Panc1 (cell line): Measurements from ENCODE around the gene CALHM1. TPM values are rescaled to one million over a fixed set of nuclear protein-coding genes. Genes with fewer than 3 reads are reported as not detected.

Experiments used
- ATAC-seq: fragments of 200-7000 bp; cut with Tn5 transposase; 2 replicates; pipeline ENCODE4 v1.9.1; 2020; ENCODE audit warnings: mild to moderate bottlenecking, moderate library complexity
- BruUV-seq: library from RNA; stranded (reverse); fragments of 400-500 nt; replicated peaks from 2 replicates; lab custom pipeline; 2021; lab: Mats Ljungman, UMichigan
- CTCF ChIA-PET: fragments of 300-600 bp; sonication (Branson Sonifier 250); formaldehyde crosslinking; loops from one replicate; lab custom pipeline; 2022; ENCODE audit warnings: antibody characterized with exemption; lab: Charles Lee
- POLR2A ChIA-PET: fragments of 300-600 bp; sonication (Branson Sonifier 250); formaldehyde crosslinking; loops from one replicate; lab custom pipeline; 2022; ENCODE audit warnings: antibody characterized with exemption; lab: Charles Lee
- DNase-seq: peaks from one replicate; pipeline ENCODE4 v3.0.0-alpha.2; 2010; ENCODE audit warnings: low read depth, low spot score
- H3K27ac ChIP-seq: 2 replicates; pipeline ENCODE4 v1.5.1; 2011; ENCODE audit warnings: mild to moderate bottlenecking, low read length, inconsistent platforms
- H3K27me3 ChIP-seq: fragments of 200-500 bp; sonication (Bioruptor generic); 2 replicates; pipeline ENCODE4 v1.6.0; 2014; ENCODE audit warnings: low read length, inconsistent platforms; ENCODE audit not compliant: control insufficient read depth, insufficient read depth
- H3K36me3 ChIP-seq: fragments of 200-500 bp; sonication (Bioruptor generic); 2 replicates; pipeline ENCODE4 v1.5.1; 2014; ENCODE audit warnings: inconsistent platforms, mild to moderate bottlenecking, low read length, moderate library complexity; ENCODE audit not compliant: control insufficient read depth, insufficient read depth
- H3K4me1 ChIP-seq: 2 replicates; pipeline ENCODE4 v1.5.1; 2011; ENCODE audit warnings: inconsistent platforms, mild to moderate bottlenecking, low read length, moderate library complexity; ENCODE audit not compliant: control insufficient read depth, insufficient read depth
- H3K4me3 ChIP-seq, 2 experiments: 2 replicates each; pipeline ENCODE4 v1.5.1; 2011 to 2012; ENCODE audit warnings: low read depth in 2 of 2, low read length in 2 of 2, mild to moderate bottlenecking in 2 of 2, inconsistent platforms in 1 of 2, moderate library complexity in 1 of 2
- H3K9me3 ChIP-seq: fragments of 200-500 bp; sonication (Bioruptor generic); 2 replicates; pipeline ENCODE4 v1.5.1; 2014; ENCODE audit warnings: low read depth, mild to moderate bottlenecking, inconsistent platforms, low read length, moderate library complexity; ENCODE audit not compliant: control insufficient read depth, insufficient read depth
- POLR2AphosphoS5 ChIP-seq: IDR thresholded peaks from 2 replicates; pipeline ENCODE4 v1.6.1; 2012; ENCODE audit warnings: mild to moderate bottlenecking, low read depth, low read length, moderate library complexity
- SIN3A ChIP-seq: IDR thresholded peaks from 2 replicates; pipeline ENCODE4 v1.6.1; 2012; ENCODE audit warnings: low read depth, mild to moderate bottlenecking, low read length, moderate library complexity, borderline replicate concordance; ENCODE audit not compliant: insufficient read depth
- TCF7L2 ChIP-seq: IDR thresholded peaks from 2 replicates; pipeline ENCODE4 v1.6.1; 2011; ENCODE audit warnings: mild to moderate bottlenecking, low read depth, low read length, inconsistent platforms
- in situ Hi-C: cut with HindIII; loops from 2 replicates; pipeline ENCODE4 v1.10.0; 2016; ENCODE audit warnings: low sequenced_read_pairs, low pct_unique_long_range_greater_than_20kb
- intact Hi-C: fragments of 100-400 bp; cut with micrococcal nuclease; formaldehyde crosslinking; loops from one replicate; pipeline ENCODE4 v1.10.0; 2022; ENCODE audit not compliant: unreplicated experiment
- total RNA-seq: library from RNA; stranded (reverse); gene quantifications from one replicate; pipeline ENCODE4 v1.2.1, GENCODE V29; 2021; ENCODE audit not compliant: unreplicated experiment
- TF ChIP-seq, protein P1 (sequence below): fragments of 450-650 bp; IDR thresholded peaks from 2 replicates; pipeline ENCODE4 v1.5.1; 2017; ENCODE audit warnings: mild to moderate bottlenecking
- TF ChIP-seq, protein P2 (sequence below), 2 experiments: IDR thresholded peaks; 2 replicates each; pipeline ENCODE4 v1.6.1; 2011 to 2012; ENCODE audit warnings: low read depth in 2 of 2, control low read depth in 1 of 2, low read length in 1 of 2, mild to moderate bottlenecking in 1 of 2, moderate library complexity in 1 of 2; ENCODE audit not compliant: insufficient read depth in 1 of 2

CALHM1 gene
- total RNA-seq, 1 experiment from 2014 or later = not detected

DNA sequence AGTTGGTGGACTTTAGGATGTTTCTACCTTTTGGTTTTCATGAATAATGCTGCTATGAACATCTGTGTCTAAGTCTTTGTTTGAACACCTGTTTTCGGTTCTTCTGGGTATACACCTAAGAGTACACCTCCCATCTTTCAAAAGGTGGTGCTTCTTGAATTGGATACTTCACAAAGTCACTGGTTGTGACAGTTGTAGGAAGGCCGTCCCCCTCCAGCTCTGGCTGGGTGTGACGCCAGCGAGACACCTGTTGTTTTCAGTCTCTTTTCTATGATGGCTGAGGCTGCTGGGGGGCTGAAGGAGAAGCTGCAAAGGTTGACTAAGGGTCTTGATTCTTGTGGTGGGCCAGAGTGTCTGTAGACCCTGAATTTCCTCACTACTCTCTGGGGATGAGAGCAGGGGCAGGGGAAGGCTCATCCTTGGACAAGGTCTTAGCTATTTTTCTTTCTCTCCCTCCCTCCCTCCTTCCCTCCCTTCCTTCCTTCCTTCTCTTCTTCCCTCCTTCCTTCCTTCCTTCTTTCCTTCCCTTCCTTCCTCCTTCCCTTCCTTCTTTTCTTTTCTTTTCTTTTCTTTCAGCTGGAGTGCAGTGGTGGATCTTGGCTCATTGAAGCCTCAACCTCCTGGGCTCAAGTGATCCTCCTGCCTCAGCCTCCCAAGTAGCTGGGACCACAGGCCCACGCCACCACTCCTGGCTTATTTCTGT lies 40.4 kb upstream of the CALHM1 start:
- Histone ChIP-seq H3K27me3 (peaks cover 32% of the 10 kb centered on the region), H3K4me3 (no peak overlapping the region), H3K27ac (no peak overlapping the region), H3K4me1 (no peaks in the 10 kb centered on the region), H3K9me3 (no peaks in the 10 kb centered on the region), H3K36me3 (no peaks in the 10 kb centered on the region)
- DNase-seq (no peak), ATAC-seq (no peak)
- BruUV-seq = no TSS peak
- in situ Hi-C loops (no loop called here), intact Hi-C loops (no loop called here)
- ChIA-PET CTCF (interaction anchor here (0.6 kb wide), 1 partner anchor 43 kb away, joined by 16 read pairs; no protein-coding TSS in a partner anchor), POLR2A (interaction anchor here (0.5 kb wide), 1 partner anchor 115 kb away, joined by 4 read pairs; no protein-coding TSS in a partner anchor)
- TF ChIP-seq TCF7L2 = no peak
- no peak for TF ChIP-seq SIN3A
- no peak for TF ChIP-seq POLR2AphosphoS5
- TF ChIP-seq, protein P1, sequence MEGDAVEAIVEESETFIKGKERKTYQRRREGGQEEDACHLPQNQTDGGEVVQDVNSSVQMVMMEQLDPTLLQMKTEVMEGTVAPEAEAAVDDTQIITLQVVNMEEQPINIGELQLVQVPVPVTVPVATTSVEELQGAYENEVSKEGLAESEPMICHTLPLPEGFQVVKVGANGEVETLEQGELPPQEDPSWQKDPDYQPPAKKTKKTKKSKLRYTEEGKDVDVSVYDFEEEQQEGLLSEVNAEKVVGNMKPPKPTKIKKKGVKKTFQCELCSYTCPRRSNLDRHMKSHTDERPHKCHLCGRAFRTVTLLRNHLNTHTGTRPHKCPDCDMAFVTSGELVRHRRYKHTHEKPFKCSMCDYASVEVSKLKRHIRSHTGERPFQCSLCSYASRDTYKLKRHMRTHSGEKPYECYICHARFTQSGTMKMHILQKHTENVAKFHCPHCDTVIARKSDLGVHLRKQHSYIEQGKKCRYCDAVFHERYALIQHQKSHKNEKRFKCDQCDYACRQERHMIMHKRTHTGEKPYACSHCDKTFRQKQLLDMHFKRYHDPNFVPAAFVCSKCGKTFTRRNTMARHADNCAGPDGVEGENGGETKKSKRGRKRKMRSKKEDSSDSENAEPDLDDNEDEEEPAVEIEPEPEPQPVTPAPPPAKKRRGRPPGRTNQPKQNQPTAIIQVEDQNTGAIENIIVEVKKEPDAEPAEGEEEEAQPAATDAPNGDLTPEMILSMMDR = no peak
- TF ChIP-seq, protein P2, sequence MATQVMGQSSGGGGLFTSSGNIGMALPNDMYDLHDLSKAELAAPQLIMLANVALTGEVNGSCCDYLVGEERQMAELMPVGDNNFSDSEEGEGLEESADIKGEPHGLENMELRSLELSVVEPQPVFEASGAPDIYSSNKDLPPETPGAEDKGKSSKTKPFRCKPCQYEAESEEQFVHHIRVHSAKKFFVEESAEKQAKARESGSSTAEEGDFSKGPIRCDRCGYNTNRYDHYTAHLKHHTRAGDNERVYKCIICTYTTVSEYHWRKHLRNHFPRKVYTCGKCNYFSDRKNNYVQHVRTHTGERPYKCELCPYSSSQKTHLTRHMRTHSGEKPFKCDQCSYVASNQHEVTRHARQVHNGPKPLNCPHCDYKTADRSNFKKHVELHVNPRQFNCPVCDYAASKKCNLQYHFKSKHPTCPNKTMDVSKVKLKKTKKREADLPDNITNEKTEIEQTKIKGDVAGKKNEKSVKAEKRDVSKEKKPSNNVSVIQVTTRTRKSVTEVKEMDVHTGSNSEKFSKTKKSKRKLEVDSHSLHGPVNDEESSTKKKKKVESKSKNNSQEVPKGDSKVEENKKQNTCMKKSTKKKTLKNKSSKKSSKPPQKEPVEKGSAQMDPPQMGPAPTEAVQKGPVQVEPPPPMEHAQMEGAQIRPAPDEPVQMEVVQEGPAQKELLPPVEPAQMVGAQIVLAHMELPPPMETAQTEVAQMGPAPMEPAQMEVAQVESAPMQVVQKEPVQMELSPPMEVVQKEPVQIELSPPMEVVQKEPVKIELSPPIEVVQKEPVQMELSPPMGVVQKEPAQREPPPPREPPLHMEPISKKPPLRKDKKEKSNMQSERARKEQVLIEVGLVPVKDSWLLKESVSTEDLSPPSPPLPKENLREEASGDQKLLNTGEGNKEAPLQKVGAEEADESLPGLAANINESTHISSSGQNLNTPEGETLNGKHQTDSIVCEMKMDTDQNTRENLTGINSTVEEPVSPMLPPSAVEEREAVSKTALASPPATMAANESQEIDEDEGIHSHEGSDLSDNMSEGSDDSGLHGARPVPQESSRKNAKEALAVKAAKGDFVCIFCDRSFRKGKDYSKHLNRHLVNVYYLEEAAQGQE (IDR thresholded peaks at IDR 0.05; ENCODE audit: insufficient read depth in 1 of 2, low read depth in 2 of 2, low read length in 1 of 2) = no peak

DNA sequence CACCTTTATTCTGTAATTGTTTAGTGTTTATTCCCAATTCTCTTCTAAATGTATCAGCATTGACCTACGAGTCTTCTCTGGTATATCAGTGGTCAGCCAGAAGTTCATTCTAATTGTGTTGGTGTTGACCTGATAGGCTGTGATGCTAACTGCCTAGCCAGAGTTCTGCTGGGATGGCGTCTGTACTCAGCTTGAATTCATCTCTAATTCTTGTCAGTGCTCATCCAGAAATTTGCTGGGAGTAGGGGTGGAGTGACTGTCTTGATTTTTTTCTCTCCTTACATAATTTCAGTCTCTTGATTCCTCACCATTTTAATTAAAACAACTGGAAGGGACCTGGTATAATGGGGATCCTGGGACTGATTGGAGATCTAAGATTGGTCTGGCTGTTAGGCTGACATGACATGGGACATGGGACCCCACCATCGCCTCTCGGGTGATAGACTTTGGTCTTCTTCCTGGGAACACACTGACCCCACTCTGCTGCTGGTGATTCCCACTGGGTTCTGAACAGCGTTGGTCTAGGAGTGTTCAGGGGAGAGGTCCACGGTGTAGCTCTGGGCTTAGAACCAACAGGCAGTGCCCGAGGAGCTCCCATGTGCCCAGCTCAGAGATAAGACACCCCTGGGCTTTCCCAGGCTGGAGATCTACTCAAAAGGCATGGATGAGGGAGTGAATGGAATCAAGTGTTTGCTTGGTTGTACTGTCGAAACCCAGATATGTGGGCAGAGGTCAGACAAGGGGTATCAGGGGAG lies 38.6 kb upstream of the CALHM1 start:
- ATAC-seq = no peak
- no peak for TF ChIP-seq POLR2AphosphoS5
- TF ChIP-seq, protein P1 = no peak
- TF ChIP-seq, protein P2 (IDR thresholded peaks at IDR 0.05; ENCODE audit: insufficient read depth in 1 of 2, low read depth in 2 of 2, low read length in 1 of 2) = no peak
- no peak for TF ChIP-seq SIN3A
- no peak for TF ChIP-seq TCF7L2
- CTCF ChIA-PET = no interaction called here
- Histone ChIP-seq H3K4me1 (peaks cover 4% of the 10 kb centered on the region; the same call in 1 of the 2 replicates), H3K27ac (no peak overlapping the region), H3K4me3 (no peak overlapping the region), H3K36me3 (no peaks in the 10 kb centered on the region), H3K9me3 (no peaks in the 10 kb centered on the region), H3K27me3 (peaks cover 37% of the 10 kb centered on the region)
- no peak for DNase-seq
- POLR2A ChIA-PET = interaction anchor here (0.6 kb wide), 2 partner anchors 18 to 158 kb away, joined by 3 to 7 read pairs; no protein-coding TSS in a partner anchor
- in situ Hi-C loops = no loop called here
- no TSS peak for BruUV-seq
- intact Hi-C loops = no loop called here
